ENCODE results near the gene CCDC63. TPM values are rescaled to one million over a fixed set of nuclear protein-coding genes. Genes with fewer than 3 reads are reported as not detected.

CCDC63 gene
- total and polyA plus RNA-seq, 4 donors, result not detected

GRCh38 chr12:110929818-110930217, 83.0 kb downstream of the CCDC63 start:
- WGBS, 2 donors, result 92 to 97% methylated on average over 1 of the region's 1 CpG
- H3K9me3 ChIP-seq (ENCODE audit: control insufficient read depth in 4 of 4, insufficient read depth in 3 of 4, low read length in 3 of 4), result peaks cover 0 to 2% (median 0%) of the 10 kb centered on the region in 4 donors
- peak overlapping the region in 1 of 2 donors; percentile 81 for H3K27ac ChIP-seq (ENCODE audit: low read depth in 1 of 2, low read length in 1 of 2)
- no peak overlapping the region for H3K9ac ChIP-seq (ENCODE audit: insufficient read depth in 1 of 2, low read length in 2 of 2)
- H3K4me1 ChIP-seq (ENCODE audit: control insufficient read depth in 5 of 5, insufficient read depth in 5 of 5, low read length in 5 of 5), result peaks cover 0 to 2% (median 0%) of the 10 kb centered on the region in 5 donors
- peaks cover 0 to 8% (median 0%) of the 10 kb centered on the region in 3 donors for H3K27me3 ChIP-seq (ENCODE audit: control insufficient read depth in 3 of 3, insufficient read depth in 3 of 3, low read length in 2 of 3)
- no peak overlapping the region for H3K4me3 ChIP-seq
- TF ChIP-seq, protein P1, sequence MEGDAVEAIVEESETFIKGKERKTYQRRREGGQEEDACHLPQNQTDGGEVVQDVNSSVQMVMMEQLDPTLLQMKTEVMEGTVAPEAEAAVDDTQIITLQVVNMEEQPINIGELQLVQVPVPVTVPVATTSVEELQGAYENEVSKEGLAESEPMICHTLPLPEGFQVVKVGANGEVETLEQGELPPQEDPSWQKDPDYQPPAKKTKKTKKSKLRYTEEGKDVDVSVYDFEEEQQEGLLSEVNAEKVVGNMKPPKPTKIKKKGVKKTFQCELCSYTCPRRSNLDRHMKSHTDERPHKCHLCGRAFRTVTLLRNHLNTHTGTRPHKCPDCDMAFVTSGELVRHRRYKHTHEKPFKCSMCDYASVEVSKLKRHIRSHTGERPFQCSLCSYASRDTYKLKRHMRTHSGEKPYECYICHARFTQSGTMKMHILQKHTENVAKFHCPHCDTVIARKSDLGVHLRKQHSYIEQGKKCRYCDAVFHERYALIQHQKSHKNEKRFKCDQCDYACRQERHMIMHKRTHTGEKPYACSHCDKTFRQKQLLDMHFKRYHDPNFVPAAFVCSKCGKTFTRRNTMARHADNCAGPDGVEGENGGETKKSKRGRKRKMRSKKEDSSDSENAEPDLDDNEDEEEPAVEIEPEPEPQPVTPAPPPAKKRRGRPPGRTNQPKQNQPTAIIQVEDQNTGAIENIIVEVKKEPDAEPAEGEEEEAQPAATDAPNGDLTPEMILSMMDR (IDR thresholded peaks at IDR 0.05; ENCODE audit: control extremely low read depth, extremely low read depth), result no peak
- DNase-seq (no peak), ATAC-seq (ENCODE audit: insufficient read depth, low FRiP score) (no peak)
- no peaks in the 10 kb centered on the region for H3K36me3 ChIP-seq (ENCODE audit: control insufficient read depth in 4 of 4, insufficient read depth in 4 of 4, low read length in 4 of 4)

DNA sequence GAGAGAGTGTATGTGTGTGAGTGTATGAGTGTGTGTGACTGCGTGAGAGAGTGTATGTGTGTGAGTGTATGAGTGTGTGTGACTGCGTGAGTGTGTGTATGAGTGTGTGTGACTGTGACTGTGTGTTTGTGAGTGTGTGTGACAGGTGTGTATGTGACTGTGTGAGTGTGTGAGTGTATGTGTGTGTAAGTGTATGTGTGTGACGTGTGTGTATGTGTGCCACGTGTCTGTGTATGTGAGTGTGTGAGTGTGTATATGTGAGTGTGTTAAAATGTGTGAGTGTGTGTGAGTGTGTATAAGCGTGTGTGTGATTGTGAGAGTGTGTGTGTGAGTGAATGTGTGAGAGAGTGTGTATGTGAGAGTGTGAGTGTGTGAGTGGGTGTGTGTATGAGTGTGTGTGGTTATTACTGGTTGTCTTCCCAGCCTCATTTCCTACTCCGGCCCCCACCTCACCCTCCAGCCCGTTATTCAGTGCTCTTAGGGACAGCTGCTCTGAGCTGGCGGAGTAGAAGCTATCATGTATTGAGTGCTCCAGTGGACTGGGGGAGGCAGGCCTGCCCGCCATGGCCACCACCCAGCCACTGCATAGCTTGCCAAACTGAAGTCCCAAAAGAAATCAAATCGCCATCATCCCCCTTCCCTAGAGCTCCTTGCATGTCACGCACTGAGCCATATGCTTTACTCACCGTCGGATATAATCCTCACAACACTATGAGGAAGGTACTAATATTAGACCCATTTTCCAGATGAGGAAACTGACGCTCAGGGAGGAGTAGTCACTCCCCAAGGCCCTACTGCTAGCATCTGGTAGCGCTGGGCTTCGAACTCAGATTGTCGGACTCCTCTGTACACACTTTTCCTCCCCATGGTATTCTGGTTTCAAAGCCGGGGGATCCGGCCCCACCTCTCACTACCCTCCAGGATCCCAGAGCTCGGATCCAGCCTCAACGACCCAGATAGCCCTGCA, 83.8 kb downstream of the CCDC63 start:
- no peak for ATAC-seq (ENCODE audit: insufficient read depth, low FRiP score)
- 85 to 89% methylated on average over 21 of the region's 21 CpGs for WGBS, 2 donors
- Histone ChIP-seq H3K27ac (ENCODE audit: low read depth in 1 of 2, low read length in 1 of 2) (peak overlapping the region in 1 of 2 donors; percentile 80), H3K4me1 (ENCODE audit: control insufficient read depth in 5 of 5, insufficient read depth in 5 of 5, low read length in 5 of 5) (peaks cover 0 to 2% (median 0%) of the 10 kb centered on the region in 5 donors), H3K9ac (ENCODE audit: insufficient read depth in 1 of 2, low read length in 2 of 2) (no peak overlapping the region), H3K27me3 (ENCODE audit: control insufficient read depth in 3 of 3, insufficient read depth in 3 of 3, low read length in 2 of 3) (peaks cover 0 to 8% (median under 1%) of the 10 kb centered on the region in 3 donors), H3K36me3 (ENCODE audit: control insufficient read depth in 4 of 4, insufficient read depth in 4 of 4, low read length in 4 of 4) (no peaks in the 10 kb centered on the region), H3K4me3 (no peak overlapping the region), H3K9me3 (ENCODE audit: control insufficient read depth in 4 of 4, insufficient read depth in 3 of 4, low read length in 3 of 4) (peaks cover 0 to 2% (median 0%) of the 10 kb centered on the region in 4 donors)
- no peak for DNase-seq
- TF ChIP-seq, protein P1 (IDR thresholded peaks at IDR 0.05; ENCODE audit: control extremely low read depth, extremely low read depth), result no peak

- H3K9ac ChIP-seq (ENCODE audit: insufficient read depth in 1 of 2, low read length in 2 of 2), result no peak overlapping the region
- H3K9me3 ChIP-seq (ENCODE audit: control insufficient read depth in 4 of 4, insufficient read depth in 3 of 4, low read length in 3 of 4), result peaks cover 0 to 2% (median 0%) of the 10 kb centered on the region in 4 donors
Measured at GRCh38 chr12:110931315-110931728, 84.5 kb downstream of the CCDC63 start.

More at GRCh38 chr12:110931315-110931728, 84.5 kb downstream of the CCDC63 start:
- H3K27ac ChIP-seq (ENCODE audit: low read depth in 1 of 2, low read length in 1 of 2), result peak overlapping the region in 1 of 2 donors; percentile 80
- no peak overlapping the region for H3K4me3 ChIP-seq
- H3K27me3 ChIP-seq (ENCODE audit: control insufficient read depth in 3 of 3, insufficient read depth in 3 of 3, low read length in 2 of 3), result peaks cover 0 to 8% (median 5%) of the 10 kb centered on the region in 3 donors
- TF ChIP-seq, protein P1 (IDR thresholded peaks at IDR 0.05; ENCODE audit: control extremely low read depth, extremely low read depth), result no peak
- 62 to 76% methylated on average over 16 of the region's 16 CpGs for WGBS, 2 donors
- H3K36me3 ChIP-seq (ENCODE audit: control insufficient read depth in 4 of 4, insufficient read depth in 4 of 4, low read length in 4 of 4), result no peaks in the 10 kb centered on the region
- ATAC-seq (ENCODE audit: insufficient read depth, low FRiP score), result no peak
- DNase-seq, result no peak
- H3K4me1 ChIP-seq (ENCODE audit: control insufficient read depth in 5 of 5, insufficient read depth in 5 of 5, low read length in 5 of 5), result peaks cover 0 to 2% (median 0%) of the 10 kb centered on the region in 5 donors

All from lung (tissue), 12 donors.